Endothelial cell of umbilical vein (primary cell): ENCODE measurements around the gene HINFP. TPM values are rescaled to one million over a fixed set of nuclear protein-coding genes. Genes with fewer than 3 reads are reported as not detected.

Source experiments
- BruUV-seq: library from RNA; stranded (reverse); fragments of 400-500 nt; replicated peaks from 2 replicates; lab custom pipeline; 2021; lab: Mats Ljungman, UMichigan
- CTCF ChIA-PET: fragments of 300-600, 350-600 bp; sonication (Branson Sonifier 250); formaldehyde crosslinking; loops from one replicate; lab custom pipeline; 2021; ENCODE audit warnings: antibody characterized with exemption, inconsistent platforms; lab: Charles Lee
- POLR2A ChIA-PET: fragments of 300-600, 350-600 bp; sonication (Branson Sonifier 250); formaldehyde crosslinking; loops from one replicate; lab custom pipeline; 2021; ENCODE audit warnings: antibody characterized with exemption, inconsistent platforms; lab: Charles Lee
- DNase-seq: peaks from one replicate; pipeline ENCODE4 v3.0.0-alpha.2; 2011; ENCODE audit warnings: low read depth, low spot score
- FAIRE-seq: peaks from 2 replicates; lab custom pipeline; 2011; peaks lifted over from hg19 to GRCh38; lab: Jason Lieb, UNC
- H2AFZ ChIP-seq: 2 replicates; pipeline ENCODE4 v1.6.0; 2012; ENCODE audit warnings: low read depth, low read length, control low read depth, inconsistent platforms
- H3K27ac ChIP-seq: 2 replicates; pipeline ENCODE4 v1.5.1; 2011; ENCODE audit warnings: low read depth, mild to moderate bottlenecking, control low read depth, low read length, moderate library complexity; ENCODE audit not compliant: insufficient read depth
- H3K27me3 ChIP-seq, 2 experiments: 2 replicates each; pipeline versions ENCODE4 v1.6.0 to v1.6.1; 2011; ENCODE audit warnings: low read length in 2 of 2, mixed read lengths in 1 of 2; ENCODE audit not compliant: control insufficient read depth in 2 of 2, insufficient read depth in 2 of 2
- H3K36me3 ChIP-seq, 2 experiments: 2 replicates in 1 of 2; 3 replicates in 1 of 2; pipeline ENCODE4 v1.5.1; 2011; ENCODE audit warnings: low read length in 2 of 2, mild to moderate bottlenecking in 1 of 2, moderate library complexity in 1 of 2; ENCODE audit not compliant: control insufficient read depth in 2 of 2, insufficient read depth in 2 of 2; ENCODE audit errors: extremely low read depth in 1 of 2
- H3K4me1 ChIP-seq: 3 replicates; pipeline ENCODE4 v1.5.1; 2011; ENCODE audit warnings: mild to moderate bottlenecking, low read length; ENCODE audit not compliant: control insufficient read depth, insufficient read depth; ENCODE audit errors: extremely low read depth
- H3K4me2 ChIP-seq: 2 replicates; pipeline ENCODE4 v1.6.1; 2011; ENCODE audit warnings: low read length, control low read depth, mixed read lengths; ENCODE audit not compliant: insufficient read depth
- H3K4me3 ChIP-seq, 3 experiments: fragments of 200-600 bp in 1 of 3; sonication (generic), shearing (Covaris generic) in 1 of 3; replicated peaks in 1 of 3; 2 replicates each; pipeline ENCODE4 v1.5.1; 2011 to 2016; ENCODE audit warnings: control low read depth in 3 of 3, low read length in 3 of 3, mild to moderate bottlenecking in 2 of 3, inconsistent platforms in 1 of 3, low read depth in 1 of 3, moderate library complexity in 1 of 3; ENCODE audit not compliant: insufficient read depth in 1 of 3
- H3K79me2 ChIP-seq: 2 replicates; pipeline ENCODE4 v1.6.0; 2012; ENCODE audit warnings: low read length, inconsistent platforms; ENCODE audit not compliant: control insufficient read depth, insufficient read depth
- H3K9ac ChIP-seq: replicated peaks from 2 replicates; pipeline ENCODE3; 2011; ENCODE audit warnings: low read length, control low read depth; ENCODE audit not compliant: insufficient read depth; ENCODE audit errors: extremely low read depth
- H3K9me1 ChIP-seq: replicated peaks from 3 replicates; pipeline ENCODE4 v1.6.0; 2011; ENCODE audit warnings: mild to moderate bottlenecking, low read length; ENCODE audit not compliant: control insufficient read depth, insufficient read depth; ENCODE audit errors: extremely low read depth
- H3K9me3 ChIP-seq: replicated peaks from 2 replicates; pipeline ENCODE4 v1.5.1; 2012; ENCODE audit warnings: low read length, inconsistent platforms; ENCODE audit not compliant: control insufficient read depth, insufficient read depth
- H4K20me1 ChIP-seq: replicated peaks from 2 replicates; pipeline ENCODE3; 2011; ENCODE audit warnings: mild to moderate bottlenecking, low read length; ENCODE audit not compliant: control insufficient read depth, insufficient read depth; ENCODE audit errors: extremely low read depth
- EZH2 ChIP-seq: IDR thresholded peaks from 2 replicates; pipeline ENCODE4 v1.6.1; 2012; ENCODE audit warnings: borderline replicate concordance, low read depth, mild to moderate bottlenecking, moderate library complexity, low read length, inconsistent platforms; ENCODE audit not compliant: severe bottlenecking
- FOS ChIP-seq: IDR thresholded peaks from 2 replicates; pipeline ENCODE4 v1.6.1; 2011; ENCODE audit warnings: mild to moderate bottlenecking, low read length, moderate library complexity, borderline replicate concordance; ENCODE audit not compliant: insufficient read depth
- GATA2 ChIP-seq: IDR thresholded peaks from 2 replicates; pipeline ENCODE4 v1.7.0; 2011; ENCODE audit warnings: low read depth, mild to moderate bottlenecking, moderate library complexity, mixed read lengths, low read length; ENCODE audit not compliant: insufficient read length, insufficient read depth
- JUN ChIP-seq: IDR thresholded peaks from 2 replicates; pipeline ENCODE4 v1.6.1; 2011; ENCODE audit warnings: borderline replicate concordance, low read depth; ENCODE audit not compliant: insufficient read length, insufficient read depth
- MAX ChIP-seq: IDR thresholded peaks from 2 replicates; pipeline ENCODE4 v1.6.1; 2011; ENCODE audit not compliant: insufficient read depth, insufficient read length
- MYC ChIP-seq: IDR thresholded peaks from one replicate; pipeline ENCODE4 v1.6.1; 2011; ENCODE audit warnings: mild to moderate bottlenecking, low read depth, low read length
- POLR2A ChIP-seq: IDR thresholded peaks from 2 replicates; pipeline ENCODE4 v1.6.1; 2012; ENCODE audit warnings: low read depth, mild to moderate bottlenecking, control low read depth, low read length
- POLR2AphosphoS5 ChIP-seq: IDR thresholded peaks from 2 replicates; pipeline ENCODE4 v1.6.1; 2012; ENCODE audit warnings: low read depth, mild to moderate bottlenecking, control low read depth, low read length, moderate library complexity; ENCODE audit not compliant: insufficient read depth
- dilution Hi-C: fragments of 300-500 bp; cut with MboI; formaldehyde crosslinking; loops from one replicate; pipeline ENCODE4 v1.15.0; 2019; ENCODE audit warnings: low sequenced_read_pairs; ENCODE audit not compliant: extremely low pct_ligation_motif_present
- intact Hi-C: fragments of 100-400 bp; cut with micrococcal nuclease; formaldehyde crosslinking; loops from one replicate; pipeline ENCODE4 v1.10.0; 2022
- polyA plus RNA-seq, 4 experiments: library from polyadenylated mRNA; depleted of rRNA in 3 of 4; stranded (reverse) in 3 of 4; unstranded in 1 of 4; fragments of >200 nt; gene quantifications; 2 replicates each; pipeline versions ENCODE4 v1.2.1 to v1.2.3, GENCODE V29; 2011 to 2012; ENCODE audit warnings: missing spikeins in 1 of 4
- total RNA-seq: library from RNA; stranded (reverse); gene quantifications from 2 replicates; pipeline ENCODE4 v1.2.3, GENCODE V29; 2021
- TF ChIP-seq, protein P1 (sequence below), 2 donors: IDR thresholded peaks; 1 replicate in 1 of 2; 2 replicates in 1 of 2; pipeline ENCODE4 v1.5.1; 2011; ENCODE audit warnings: low read length in 2 of 2, mild to moderate bottlenecking in 2 of 2, moderate library complexity in 2 of 2, control low read depth in 1 of 2, inconsistent platforms in 1 of 2, low read depth in 1 of 2; ENCODE audit not compliant: insufficient read depth in 1 of 2; ENCODE audit errors: extremely low read depth in 1 of 2

Gene HINFP
- total and polyA plus RNA-seq, 2 donors (not counting 3 experiments of a cell fraction or from before 2014, with no cell fraction given): 30.8 to 33.4 TPM

- Histone ChIP-seq H3K27me3 (no peaks in the 10 kb centered on the region), H3K9ac (no peak overlapping the region), H3K4me3 (no peak overlapping the region), H3K27ac (no peak overlapping the region), H3K79me2 (no peaks in the 10 kb centered on the region), H3K36me3 (peaks cover 7 to 27% of the 10 kb centered on the region in 2 experiments), H3K4me1 (peaks cover 13% of the 10 kb centered on the region), H2AFZ (no peak overlapping the region), H3K4me2 (no peak overlapping the region), H3K9me3 (no peaks in the 10 kb centered on the region), H4K20me1 (no peaks in the 10 kb centered on the region), H3K9me1 (no peaks in the 10 kb centered on the region)
- no peak for FAIRE-seq
- dilution Hi-C loops: no loop called here
- ChIA-PET POLR2A (no interaction called here), CTCF (interaction anchor here (1.3 to 1.7 kb wide), 2 partner anchors 10 to 40 kb away, joined by 3 to 6 read pairs; no protein-coding TSS in a partner anchor)
- no TSS peak for BruUV-seq
- intact Hi-C loops: no loop called here
- no peak for DNase-seq
- TF ChIP-seq, protein P1, sequence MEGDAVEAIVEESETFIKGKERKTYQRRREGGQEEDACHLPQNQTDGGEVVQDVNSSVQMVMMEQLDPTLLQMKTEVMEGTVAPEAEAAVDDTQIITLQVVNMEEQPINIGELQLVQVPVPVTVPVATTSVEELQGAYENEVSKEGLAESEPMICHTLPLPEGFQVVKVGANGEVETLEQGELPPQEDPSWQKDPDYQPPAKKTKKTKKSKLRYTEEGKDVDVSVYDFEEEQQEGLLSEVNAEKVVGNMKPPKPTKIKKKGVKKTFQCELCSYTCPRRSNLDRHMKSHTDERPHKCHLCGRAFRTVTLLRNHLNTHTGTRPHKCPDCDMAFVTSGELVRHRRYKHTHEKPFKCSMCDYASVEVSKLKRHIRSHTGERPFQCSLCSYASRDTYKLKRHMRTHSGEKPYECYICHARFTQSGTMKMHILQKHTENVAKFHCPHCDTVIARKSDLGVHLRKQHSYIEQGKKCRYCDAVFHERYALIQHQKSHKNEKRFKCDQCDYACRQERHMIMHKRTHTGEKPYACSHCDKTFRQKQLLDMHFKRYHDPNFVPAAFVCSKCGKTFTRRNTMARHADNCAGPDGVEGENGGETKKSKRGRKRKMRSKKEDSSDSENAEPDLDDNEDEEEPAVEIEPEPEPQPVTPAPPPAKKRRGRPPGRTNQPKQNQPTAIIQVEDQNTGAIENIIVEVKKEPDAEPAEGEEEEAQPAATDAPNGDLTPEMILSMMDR (IDR thresholded peaks at IDR 0.05; ENCODE audit: extremely low read depth in 1 of 2, insufficient read depth in 1 of 2, low read depth in 1 of 2, low read length in 2 of 2): no peak
- no peak for TF ChIP-seq POLR2AphosphoS5
- no peak for TF ChIP-seq MAX
- no peak for TF ChIP-seq GATA2
- TF ChIP-seq POLR2A: no peak
- TF ChIP-seq JUN: no peak
- TF ChIP-seq FOS: no peak
- no peak for TF ChIP-seq MYC
- no peak for TF ChIP-seq EZH2
These were observed 8.9 kb upstream of the HINFP start for GRCh38 chr11:119112314-119113020.
